Naive B cell (primary cell): ENCODE measurements around the gene RALY. TPM values are rescaled to one million over a fixed set of nuclear protein-coding genes. Genes with fewer than 3 reads are reported as not detected.
A peak's percentile ranks its signal among the peaks of the same experiment; 100 is the strongest.

ENCODE experiments used
- ATAC-seq, 2 donors: fragments of 150-1000 bp; cut with Tn5 transposase; 2 replicates each; pipeline ENCODE4 v1.10.0; 2021; ENCODE audit warnings: low read depth in 2 of 2, mild to moderate bottlenecking in 2 of 2, moderate library complexity in 2 of 2
- DNase-seq: peaks from one replicate; pipeline ENCODE4 v3.0.0; 2022
- H3K27ac Mint-ChIP-seq, 6 donors: one replicate each; pipeline ENCODE4 v1.8.0; 2020 to 2022; ENCODE audit warnings: mild to moderate bottlenecking in 6 of 6, mixed read lengths in 6 of 6, moderate library complexity in 5 of 6, inconsistent platforms in 2 of 6
- H3K27me3 Mint-ChIP-seq, 3 donors: one replicate each; pipeline ENCODE4 v1.8.0; 2021 to 2022; ENCODE audit warnings: mixed read lengths in 3 of 3, mild to moderate bottlenecking in 1 of 3
- H3K36me3 Mint-ChIP-seq, 2 donors: one replicate each; pipeline ENCODE4 v1.8.0; 2020 to 2022; ENCODE audit warnings: mixed read lengths in 2 of 2, inconsistent platforms in 1 of 2, mild to moderate bottlenecking in 1 of 2
- H3K4me1 Mint-ChIP-seq, 3 donors: one replicate each; pipeline ENCODE4 v1.8.0; 2020 to 2022; ENCODE audit warnings: mixed read lengths in 3 of 3, inconsistent platforms in 1 of 3, mild to moderate bottlenecking in 1 of 3, moderate library complexity in 1 of 3
- H3K4me3 Mint-ChIP-seq, 8 donors: one replicate each; pipeline ENCODE4 v1.8.0; 2020 to 2022; ENCODE audit warnings: mild to moderate bottlenecking in 8 of 8, mixed read lengths in 8 of 8, moderate library complexity in 8 of 8, inconsistent platforms in 2 of 8
- H3K9me3 Mint-ChIP-seq, 7 donors: one replicate each; pipeline ENCODE4 v1.8.0; 2020 to 2022; ENCODE audit warnings: mixed read lengths in 7 of 7, mild to moderate bottlenecking in 5 of 7, inconsistent platforms in 2 of 7, moderate library complexity in 1 of 7
- polyA plus RNA-seq, 6 donors: library from polyadenylated mRNA; unstranded; fragments of 300-500 nt; fragmentation: Illumina TruSeq; gene quantifications; one replicate each; pipeline ENCODE4 v1.2.3, GENCODE V29; 2021; ENCODE audit warnings: low read depth in 6 of 6

Gene RALY
- polyA plus RNA-seq, 6 donors from 2014 or later = 155 to 228 (median 187) TPM

DNA sequence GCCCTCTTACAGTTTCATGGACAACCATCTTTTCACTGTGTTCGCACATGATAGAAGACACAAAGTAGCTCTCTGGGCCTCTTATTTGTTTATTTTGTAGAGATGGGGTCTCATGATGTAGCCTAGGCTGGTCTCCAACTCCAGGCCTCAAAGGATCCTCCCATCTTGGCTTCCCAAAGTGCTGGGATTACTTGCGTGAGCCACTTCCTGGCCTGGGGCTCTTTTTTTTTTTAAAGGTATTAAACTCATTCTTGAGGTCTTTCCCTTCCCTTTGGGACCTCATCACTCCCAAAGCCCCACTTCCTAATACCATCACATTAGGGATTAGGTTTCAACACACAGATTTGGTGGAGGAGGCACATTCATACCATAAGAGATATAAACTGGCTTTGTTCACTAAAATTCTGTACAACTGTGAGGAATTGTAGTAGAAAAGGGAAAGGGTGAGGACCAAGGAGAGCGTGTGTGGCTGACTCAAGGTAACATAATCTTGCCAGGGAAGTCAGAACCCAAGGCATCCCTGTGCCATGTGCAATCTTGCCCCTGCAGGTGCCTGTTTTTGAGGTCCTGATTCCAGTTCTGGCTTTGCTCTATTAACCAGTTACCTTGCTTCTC lies 72.9 kb downstream of the RALY start:
- H3K36me3 Mint-ChIP-seq = no peaks in the 10 kb centered on the region
- peak overlapping the region in 1 of 6 donors; percentile 20 for H3K27ac Mint-ChIP-seq
- DNase-seq (no peak), ATAC-seq (no peak)
- no peaks in the 10 kb centered on the region for H3K9me3 Mint-ChIP-seq
- peaks cover 31 to 34% (median 33%) of the 10 kb centered on the region in 3 donors for H3K4me1 Mint-ChIP-seq
- no peaks in the 10 kb centered on the region for H3K27me3 Mint-ChIP-seq
- no peak overlapping the region for H3K4me3 Mint-ChIP-seq

DNA sequence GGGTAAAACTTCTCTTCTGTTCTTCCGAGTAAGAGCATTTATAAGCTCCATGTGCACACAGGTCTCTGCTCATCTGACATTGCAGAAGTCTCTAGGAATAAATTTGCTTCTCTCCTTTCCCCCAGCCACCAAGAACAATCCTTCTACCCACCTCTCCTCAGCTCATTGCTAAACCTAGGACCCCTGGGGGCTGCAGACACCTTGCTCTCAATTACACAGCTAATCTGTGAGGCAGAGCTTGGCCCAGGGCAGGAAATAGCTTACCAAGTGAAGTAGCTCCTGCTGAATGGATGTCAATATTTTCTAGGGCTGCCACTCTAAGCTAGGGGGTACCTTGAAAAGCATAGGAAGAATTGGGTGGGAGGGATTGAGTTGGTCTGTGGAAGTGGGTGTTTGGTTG lies 74.3 kb downstream of the RALY start:
- no peak for DNase-seq
- ATAC-seq = no peak
- Mint-ChIP-seq H3K4me1 (peaks cover 24 to 37% (median 28%) of the 10 kb centered on the region in 3 donors), H3K9me3 (no peaks in the 10 kb centered on the region), H3K4me3 (no peak overlapping the region), H3K27ac (peak overlapping the region in 5 of 6 donors; percentile 26 to 89 (median 83)), H3K27me3 (no peaks in the 10 kb centered on the region), H3K36me3 (no peaks in the 10 kb centered on the region)

DNA sequence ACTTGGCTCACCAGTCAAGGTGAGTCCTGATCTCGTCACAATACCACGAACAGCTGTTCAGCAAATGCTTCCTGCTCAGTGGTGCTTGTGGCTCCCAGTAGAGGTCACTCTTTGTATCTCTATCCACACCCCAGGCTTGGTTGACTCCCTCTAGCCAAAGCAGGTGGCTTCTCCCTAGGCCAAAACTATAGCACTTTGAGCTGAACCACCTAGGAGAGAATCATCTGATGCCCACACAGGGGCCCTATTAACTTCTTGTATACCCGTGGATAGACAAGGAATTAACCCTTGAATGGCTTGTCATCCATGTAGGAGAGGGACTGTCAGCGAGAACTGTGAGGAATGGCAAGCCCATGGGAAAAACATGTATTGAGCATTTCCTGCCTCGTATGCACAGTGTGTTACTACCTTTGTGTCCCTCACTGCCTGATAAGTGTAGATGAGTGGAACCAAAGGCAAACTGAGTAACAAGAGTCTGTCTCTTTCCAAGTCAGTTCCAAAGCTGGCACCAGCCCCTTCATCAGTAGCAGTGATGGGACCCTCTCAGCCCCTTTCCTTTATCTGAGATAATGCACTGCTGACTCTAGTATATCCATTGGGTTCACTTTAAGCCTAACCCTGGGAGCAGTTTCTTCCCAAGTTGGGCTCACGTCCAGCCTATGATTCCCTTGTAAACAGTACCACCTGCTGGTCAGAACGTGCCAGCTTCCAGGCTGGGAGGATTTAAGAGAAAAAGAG lies 75.8 kb downstream of the RALY start:
- Mint-ChIP-seq H3K4me1 (peaks cover 24 to 39% (median 28%) of the 10 kb centered on the region in 3 donors), H3K9me3 (no peaks in the 10 kb centered on the region), H3K36me3 (no peaks in the 10 kb centered on the region), H3K27me3 (no peaks in the 10 kb centered on the region), H3K27ac (peak overlapping the region in 3 of 6 donors; percentile 69 to 83 (median 78)), H3K4me3 (no peak overlapping the region)
- peak; percentile 96 to 98 for ATAC-seq
- DNase-seq = peak; percentile 42

DNA sequence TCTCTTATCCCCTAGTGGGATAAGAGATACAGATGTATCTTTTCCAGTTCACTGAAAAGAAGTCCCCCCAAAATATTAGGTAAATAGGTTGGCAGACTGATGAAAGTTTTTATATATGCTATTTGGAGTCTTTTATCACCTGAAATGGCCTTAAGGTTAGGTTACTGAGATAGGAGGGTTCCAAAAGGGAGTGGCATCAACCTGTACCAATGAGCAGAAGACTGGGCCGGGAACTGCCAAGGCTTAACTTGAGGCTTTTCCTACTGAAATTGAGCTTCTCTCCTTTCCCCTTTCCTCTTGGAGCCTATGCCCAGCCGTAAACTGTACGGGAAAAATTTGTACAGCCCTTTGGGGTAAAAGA lies 76.3 kb downstream of the RALY start:
- H3K4me3 Mint-ChIP-seq = no peak overlapping the region
- H3K9me3 Mint-ChIP-seq = no peaks in the 10 kb centered on the region
- no peaks in the 10 kb centered on the region for H3K27me3 Mint-ChIP-seq
- H3K36me3 Mint-ChIP-seq = no peaks in the 10 kb centered on the region
- no peak for ATAC-seq
- H3K27ac Mint-ChIP-seq = peak overlapping the region in 2 of 6 donors; percentile 52 to 78
- peaks cover 24 to 39% (median 28%) of the 10 kb centered on the region in 3 donors for H3K4me1 Mint-ChIP-seq
- DNase-seq = no peak

DNA sequence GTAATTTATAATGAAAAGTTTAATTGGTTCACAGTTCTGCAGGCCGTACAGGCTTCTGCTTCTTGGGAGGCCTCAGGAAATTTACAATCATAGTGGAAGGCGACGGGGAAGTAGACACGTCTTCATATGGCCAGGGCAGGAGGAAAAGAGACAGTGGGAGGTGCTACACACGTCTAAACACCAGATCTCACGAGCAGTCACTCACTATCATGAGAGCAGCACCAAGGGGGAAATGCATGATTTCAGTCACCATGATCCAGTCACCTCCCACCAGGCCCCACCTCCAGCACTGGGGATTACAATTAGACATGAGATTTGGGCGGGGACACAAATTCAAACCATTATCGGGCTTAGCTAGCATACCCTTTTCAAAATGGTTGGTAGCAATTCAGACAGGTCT lies 77.1 kb downstream of the RALY start:
- Mint-ChIP-seq H3K27ac (peak overlapping the region in 1 of 6 donors; percentile 74), H3K36me3 (peaks cover 0 to 1% of the 10 kb centered on the region in 2 donors), H3K4me1 (peaks cover 24 to 34% (median 24%) of the 10 kb centered on the region in 3 donors), H3K4me3 (no peak overlapping the region), H3K9me3 (no peaks in the 10 kb centered on the region), H3K27me3 (no peaks in the 10 kb centered on the region)
- DNase-seq (no peak), ATAC-seq (no peak)

DNA sequence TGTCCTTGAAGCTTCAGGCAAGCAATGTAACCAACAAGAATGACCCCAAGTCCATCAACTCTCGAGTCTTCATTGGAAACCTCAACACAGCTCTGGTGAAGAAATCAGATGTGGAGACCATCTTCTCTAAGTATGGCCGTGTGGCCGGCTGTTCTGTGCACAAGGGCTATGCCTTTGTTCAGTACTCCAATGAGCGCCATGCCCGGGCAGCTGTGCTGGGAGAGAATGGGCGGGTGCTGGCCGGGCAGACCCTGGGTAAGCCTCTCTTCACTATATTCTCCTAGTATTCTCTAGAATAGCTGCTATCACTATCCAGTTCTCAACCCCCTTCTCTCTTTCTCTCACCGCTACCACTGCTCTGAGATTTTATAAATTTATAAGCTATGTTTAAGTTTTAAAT lies 78.4 kb downstream of the RALY start:
- H3K27ac Mint-ChIP-seq = no peak overlapping the region
- H3K9me3 Mint-ChIP-seq = no peaks in the 10 kb centered on the region
- ATAC-seq (no peak), DNase-seq (no peak)
- H3K36me3 Mint-ChIP-seq = peaks cover 5 to 7% of the 10 kb centered on the region in 2 donors
- H3K4me1 Mint-ChIP-seq = peaks cover 23 to 34% (median 24%) of the 10 kb centered on the region in 3 donors
- peak overlapping the region in 1 of 8 donors; percentile 35 for H3K4me3 Mint-ChIP-seq
- H3K27me3 Mint-ChIP-seq = no peaks in the 10 kb centered on the region

DNA sequence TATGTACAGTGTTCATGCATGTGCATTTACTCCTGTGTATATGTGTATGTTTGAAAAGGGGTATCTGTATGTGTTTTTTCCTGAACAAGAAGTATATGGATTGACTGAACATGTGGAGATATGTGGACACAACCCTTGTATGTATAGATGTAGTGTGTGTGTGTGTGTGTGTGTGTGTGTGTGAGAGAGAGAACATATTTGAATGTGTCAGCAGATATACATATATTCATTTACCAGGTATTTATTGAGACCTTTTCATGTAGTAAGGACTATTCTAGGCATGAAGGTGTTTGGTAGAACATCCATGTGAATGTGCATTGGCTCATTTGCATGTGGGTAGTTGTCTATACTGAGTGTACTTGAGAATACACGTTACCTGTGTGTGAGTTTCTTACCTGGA lies 79.1 kb downstream of the RALY start:
- Mint-ChIP-seq H3K9me3 (no peaks in the 10 kb centered on the region), H3K27ac (peak overlapping the region in 1 of 6 donors; percentile 2), H3K27me3 (no peaks in the 10 kb centered on the region), H3K36me3 (peaks cover 5 to 7% of the 10 kb centered on the region in 2 donors), H3K4me3 (no peak overlapping the region), H3K4me1 (peaks cover 21 to 32% (median 21%) of the 10 kb centered on the region in 3 donors)
- ATAC-seq (no peak), DNase-seq (no peak)

DNA sequence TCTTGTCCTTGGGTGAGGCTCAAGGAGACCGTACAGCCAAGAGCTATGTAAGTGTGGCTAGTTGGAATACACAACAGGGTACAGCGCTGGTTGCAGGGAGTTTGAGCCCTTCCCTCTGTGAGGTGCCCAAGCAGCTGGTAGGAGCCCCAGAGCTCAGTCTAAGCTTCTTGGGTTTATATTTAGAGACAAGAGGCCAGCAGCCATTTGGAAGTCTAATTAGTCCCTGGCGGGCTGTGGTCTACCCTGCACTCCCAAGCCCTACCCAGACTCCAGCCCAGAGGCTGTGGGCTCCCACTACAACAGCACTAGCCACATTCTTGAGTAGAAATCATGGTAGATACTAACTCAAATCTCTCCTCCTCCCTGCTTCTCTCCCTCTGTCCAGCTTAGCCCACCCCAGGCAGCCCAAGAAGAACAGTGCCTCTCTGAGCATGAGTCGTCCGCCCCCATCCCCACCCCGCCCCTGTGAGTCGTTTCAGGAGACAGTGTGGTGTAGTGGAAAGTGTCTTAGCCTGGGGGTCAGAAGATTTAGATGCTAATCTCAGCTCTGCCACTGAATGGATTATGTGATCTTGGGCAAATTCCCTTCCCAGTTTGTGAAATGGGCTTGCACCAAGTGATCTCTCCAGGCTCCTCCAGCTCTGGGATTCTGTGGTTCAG lies 80.5 kb downstream of the RALY start:
- Mint-ChIP-seq H3K27me3 (no peaks in the 10 kb centered on the region), H3K36me3 (peaks cover 5 to 19% of the 10 kb centered on the region in 2 donors), H3K9me3 (no peaks in the 10 kb centered on the region), H3K4me3 (no peak overlapping the region), H3K4me1 (peaks cover 7 to 24% (median 8%) of the 10 kb centered on the region in 3 donors), H3K27ac (no peak overlapping the region)
- ATAC-seq = no peak
- DNase-seq = no peak

DNA sequence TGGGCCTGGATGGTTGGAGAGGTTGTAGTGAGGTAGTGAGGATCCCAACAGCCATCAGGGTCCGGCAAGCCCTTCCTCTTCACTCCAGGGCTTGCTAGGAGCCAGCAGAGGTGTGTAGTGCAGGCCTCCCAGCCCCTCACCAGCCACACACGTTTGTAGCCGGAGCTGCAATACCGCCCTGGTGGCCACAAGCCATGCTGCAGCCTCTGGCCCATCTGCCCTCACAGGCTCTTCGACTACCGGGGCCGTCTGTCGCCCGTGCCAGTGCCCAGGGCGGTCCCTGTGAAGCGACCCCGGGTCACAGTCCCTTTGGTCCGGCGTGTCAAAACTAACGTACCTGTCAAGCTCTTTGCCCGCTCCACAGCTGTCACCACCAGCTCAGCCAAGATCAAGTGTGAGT lies 81.9 kb downstream of the RALY start:
- no peak for ATAC-seq
- H3K27me3 Mint-ChIP-seq = no peaks in the 10 kb centered on the region
- peaks cover 5 to 29% of the 10 kb centered on the region in 2 donors for H3K36me3 Mint-ChIP-seq
- H3K9me3 Mint-ChIP-seq = no peaks in the 10 kb centered on the region
- peaks cover 0 to 18% (median 0%) of the 10 kb centered on the region in 3 donors for H3K4me1 Mint-ChIP-seq
- no peak overlapping the region for H3K4me3 Mint-ChIP-seq
- DNase-seq = no peak
- no peak overlapping the region for H3K27ac Mint-ChIP-seq

DNA sequence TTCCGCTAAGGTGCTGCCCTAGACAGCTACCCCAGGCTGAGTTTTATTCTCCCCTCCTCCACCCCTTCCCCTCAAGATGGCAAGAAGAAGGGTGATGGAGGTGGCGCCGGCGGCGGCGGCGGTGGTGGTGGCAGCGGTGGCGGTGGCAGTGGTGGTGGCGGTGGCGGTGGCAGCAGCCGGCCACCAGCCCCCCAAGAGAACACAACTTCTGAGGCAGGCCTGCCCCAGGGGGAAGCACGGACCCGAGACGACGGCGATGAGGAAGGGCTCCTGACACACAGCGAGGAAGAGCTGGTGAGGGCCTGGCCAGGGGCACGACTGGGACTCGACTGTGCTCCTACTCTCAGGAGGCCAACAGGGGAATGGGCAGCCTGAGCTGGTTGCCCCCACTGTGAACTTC lies 83.2 kb downstream of the RALY start:
- Mint-ChIP-seq H3K27ac (peak overlapping the region in 2 of 6 donors; percentile 26 to 65), H3K27me3 (no peaks in the 10 kb centered on the region), H3K4me3 (no peak overlapping the region), H3K4me1 (peaks cover 0 to 21% (median 0%) of the 10 kb centered on the region in 3 donors), H3K36me3 (peaks cover 5 to 40% of the 10 kb centered on the region in 2 donors), H3K9me3 (no peaks in the 10 kb centered on the region)
- no peak for DNase-seq
- no peak for ATAC-seq

DNA sequence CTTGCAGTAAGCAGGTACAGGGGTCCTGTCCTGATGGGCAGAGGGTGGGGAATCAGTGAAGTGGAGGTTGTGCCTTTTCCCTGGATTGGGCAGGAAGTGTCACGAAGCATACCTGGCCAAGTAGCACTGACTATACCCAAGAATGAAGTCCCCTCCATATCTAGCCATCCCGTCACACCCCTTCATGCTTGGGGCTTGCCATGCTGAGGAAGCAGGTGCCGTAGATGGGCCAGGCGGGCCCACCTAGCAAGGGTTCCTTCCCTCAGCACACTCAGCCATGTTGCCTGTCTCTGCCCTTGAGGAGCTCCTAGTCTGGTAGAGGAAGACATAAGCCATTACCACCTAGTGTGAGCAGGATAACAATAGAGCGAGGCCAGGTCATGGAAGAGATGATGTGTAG lies 84.8 kb downstream of the RALY start:
- ATAC-seq = no peak
- Mint-ChIP-seq H3K9me3 (no peaks in the 10 kb centered on the region), H3K27ac (peak overlapping the region in 3 of 6 donors; percentile 32 to 80 (median 75)), H3K4me3 (no peak overlapping the region), H3K4me1 (peaks cover 3 to 9% (median 6%) of the 10 kb centered on the region in 3 donors), H3K36me3 (peaks cover 5 to 40% of the 10 kb centered on the region in 2 donors), H3K27me3 (no peaks in the 10 kb centered on the region)
- no peak for DNase-seq

DNA sequence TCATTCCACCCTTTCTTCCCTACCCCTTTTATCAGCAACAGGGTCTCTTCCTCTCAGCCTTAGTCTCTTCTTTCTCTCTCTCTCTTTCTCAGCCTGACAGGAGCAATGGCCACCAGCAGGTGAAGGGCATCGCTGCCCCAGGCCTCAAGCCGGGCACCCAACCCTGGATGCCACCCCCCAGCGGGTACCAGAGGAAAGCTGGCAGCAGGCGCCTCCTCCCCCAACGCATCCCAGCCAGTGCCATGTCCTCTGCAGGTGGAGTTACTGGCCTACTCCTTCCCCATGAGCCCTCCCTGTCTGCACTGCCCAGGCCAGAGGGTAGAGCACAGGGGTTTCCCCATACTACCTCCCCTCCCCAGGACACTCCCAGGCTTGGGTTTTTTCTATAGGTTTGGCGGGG lies 86.1 kb downstream of the RALY start:
- no peak overlapping the region for H3K4me3 Mint-ChIP-seq
- no peaks in the 10 kb centered on the region for H3K9me3 Mint-ChIP-seq
- peak overlapping the region in 3 of 6 donors; percentile 7 to 76 (median 72) for H3K27ac Mint-ChIP-seq
- peaks cover 5 to 40% of the 10 kb centered on the region in 2 donors for H3K36me3 Mint-ChIP-seq
- H3K27me3 Mint-ChIP-seq = no peaks in the 10 kb centered on the region
- DNase-seq (no peak), ATAC-seq (no peak)
- peaks cover 13 to 19% (median 14%) of the 10 kb centered on the region in 3 donors for H3K4me1 Mint-ChIP-seq

DNA sequence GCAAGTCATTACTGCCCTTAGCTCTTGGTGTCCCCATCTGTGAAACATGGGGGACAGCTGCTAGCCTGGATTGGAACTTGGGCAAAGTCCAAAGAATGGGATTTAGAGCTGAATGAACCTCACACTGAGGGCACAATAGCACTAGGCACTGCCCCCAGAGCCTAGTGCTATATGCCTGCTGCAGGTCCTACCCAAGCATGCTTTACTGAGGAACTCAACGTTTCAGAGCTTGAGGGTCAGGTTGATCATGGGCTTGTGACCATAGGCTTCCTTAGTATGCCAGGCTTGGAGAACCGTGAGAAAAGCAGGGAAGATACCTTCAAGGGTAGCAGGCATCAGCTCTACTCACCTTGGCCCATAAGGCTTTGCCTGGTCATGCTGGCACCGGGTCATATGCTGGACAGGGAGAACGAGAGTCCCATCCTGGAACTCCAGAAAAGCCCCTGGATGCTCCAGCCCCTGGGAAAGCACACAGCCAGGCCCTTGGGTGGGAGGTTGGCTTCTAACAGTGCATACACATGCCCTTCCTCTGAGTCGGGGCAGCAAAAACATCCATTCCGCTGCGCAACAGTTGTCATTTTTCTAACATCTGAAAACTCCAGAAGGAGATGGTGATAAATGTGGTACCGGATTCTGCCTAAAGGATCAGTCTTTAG lies 88.6 kb downstream of the RALY start:
- ATAC-seq (no peak), DNase-seq (no peak)
- H3K36me3 Mint-ChIP-seq = peaks cover 7 to 44% of the 10 kb centered on the region in 2 donors
- no peaks in the 10 kb centered on the region for H3K9me3 Mint-ChIP-seq
- peak overlapping the region in 4 of 6 donors; percentile 63 to 91 (median 80) for H3K27ac Mint-ChIP-seq
- no peak overlapping the region for H3K4me3 Mint-ChIP-seq
- peaks cover 13 to 28% (median 14%) of the 10 kb centered on the region in 3 donors for H3K4me1 Mint-ChIP-seq
- H3K27me3 Mint-ChIP-seq = no peaks in the 10 kb centered on the region
